ENCODE results near the gene TMTC4.
"Not testable (repeated sequence)": the region's sequence is repeated elsewhere in the genome, so short reads cannot be mapped to it uniquely, and the experiment has no call there.

TMTC4 gene

DNA sequence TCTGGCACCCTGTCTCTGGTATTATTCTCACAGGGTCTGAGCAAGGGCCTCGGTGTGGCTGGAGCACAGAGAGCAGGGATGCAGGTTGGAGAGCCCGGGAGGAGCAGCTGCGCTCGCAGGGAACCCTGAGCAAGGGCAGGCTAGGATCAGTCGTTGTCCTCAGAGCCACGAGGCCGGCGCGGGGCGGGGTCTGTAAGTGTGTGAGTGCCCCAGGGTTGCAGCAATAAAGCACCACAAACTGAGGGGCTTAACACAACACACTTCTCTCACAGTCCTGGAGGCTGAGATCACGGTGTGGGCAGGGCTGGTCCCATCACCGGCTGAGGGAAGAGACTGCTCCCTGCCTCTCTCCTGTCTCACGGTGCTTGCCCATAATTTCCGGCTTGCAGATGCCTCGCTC lies 47.5 kb downstream of the TMTC4 start:
- no peak for DNase-seq (ENCODE audit: low read depth)

DNA sequence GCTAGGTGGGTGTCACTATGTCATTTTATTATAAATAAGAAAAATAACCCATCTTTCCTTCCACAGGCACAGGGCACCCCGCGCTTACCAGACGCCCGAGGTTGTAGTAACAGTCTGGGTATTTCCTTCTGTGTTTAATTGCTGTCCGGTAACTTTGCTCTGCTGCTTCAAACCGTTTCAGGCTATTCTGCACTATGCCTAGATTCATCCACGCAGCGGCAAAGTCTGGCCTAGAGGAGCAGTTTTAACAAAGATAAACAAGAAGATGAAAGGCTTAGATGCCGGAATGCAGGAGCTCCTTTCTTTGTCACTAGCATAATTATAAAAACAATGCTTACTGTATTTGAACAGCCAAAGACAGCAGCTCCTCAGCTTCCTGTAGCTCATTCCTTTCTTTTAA lies 49.1 kb downstream of the TMTC4 start:
- no peak for DNase-seq (ENCODE audit: low read depth)

- no peak for DNase-seq (ENCODE audit: low read depth)
Observed at GRCh38 chr13:100620792-100621191, 53.8 kb downstream of the TMTC4 start.

DNA sequence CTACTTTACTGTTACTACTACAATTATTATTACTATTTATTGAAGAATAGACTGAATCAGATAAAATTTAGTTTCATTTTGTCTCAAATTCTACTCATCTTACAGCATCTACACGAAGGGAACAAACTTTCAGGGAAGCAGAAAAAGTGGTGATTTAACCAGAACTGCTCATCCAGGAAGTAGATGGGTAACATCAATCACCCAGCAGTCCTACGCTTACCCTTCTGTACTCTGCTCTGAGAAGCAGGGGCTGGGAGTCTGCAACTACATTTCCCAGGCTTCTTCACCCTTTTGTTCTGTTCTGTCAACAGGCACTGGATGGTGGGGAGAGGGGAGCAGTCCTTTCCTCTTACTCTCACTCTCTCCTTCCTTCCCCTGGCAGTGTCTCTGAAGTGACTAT lies 54.7 kb downstream of the TMTC4 start:
- DNase-seq (ENCODE audit: low read depth): no peak

- DNase-seq (ENCODE audit: low read depth): not testable (repeated sequence)
Observed at GRCh38 chr13:100618897-100619296, 55.7 kb downstream of the TMTC4 start.

DNA sequence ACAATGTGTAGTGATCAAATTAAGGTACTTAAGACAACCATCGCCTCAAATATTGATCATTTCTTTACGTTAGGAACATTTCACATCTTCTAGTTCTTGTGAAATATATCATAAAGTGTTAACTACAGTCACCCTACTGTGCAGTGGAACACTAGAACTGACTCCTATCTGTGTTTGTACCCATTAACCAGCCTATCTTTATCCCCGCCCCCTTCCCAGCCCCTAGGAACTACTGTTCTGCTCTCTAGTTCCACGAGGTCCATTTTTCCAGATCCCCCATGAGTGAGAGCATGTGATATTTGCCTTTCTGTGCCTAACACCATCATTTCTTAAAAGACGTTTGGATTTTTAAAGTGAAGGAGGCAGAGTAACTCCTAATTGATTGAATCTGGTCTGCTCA lies 61.6 kb downstream of the TMTC4 start:
- DNase-seq (ENCODE audit: low read depth): no peak

GRCh38 chr13:100611678-100612492 lies 62.7 kb downstream of the TMTC4 start:
- no peak for DNase-seq (ENCODE audit: low read depth)

DNA sequence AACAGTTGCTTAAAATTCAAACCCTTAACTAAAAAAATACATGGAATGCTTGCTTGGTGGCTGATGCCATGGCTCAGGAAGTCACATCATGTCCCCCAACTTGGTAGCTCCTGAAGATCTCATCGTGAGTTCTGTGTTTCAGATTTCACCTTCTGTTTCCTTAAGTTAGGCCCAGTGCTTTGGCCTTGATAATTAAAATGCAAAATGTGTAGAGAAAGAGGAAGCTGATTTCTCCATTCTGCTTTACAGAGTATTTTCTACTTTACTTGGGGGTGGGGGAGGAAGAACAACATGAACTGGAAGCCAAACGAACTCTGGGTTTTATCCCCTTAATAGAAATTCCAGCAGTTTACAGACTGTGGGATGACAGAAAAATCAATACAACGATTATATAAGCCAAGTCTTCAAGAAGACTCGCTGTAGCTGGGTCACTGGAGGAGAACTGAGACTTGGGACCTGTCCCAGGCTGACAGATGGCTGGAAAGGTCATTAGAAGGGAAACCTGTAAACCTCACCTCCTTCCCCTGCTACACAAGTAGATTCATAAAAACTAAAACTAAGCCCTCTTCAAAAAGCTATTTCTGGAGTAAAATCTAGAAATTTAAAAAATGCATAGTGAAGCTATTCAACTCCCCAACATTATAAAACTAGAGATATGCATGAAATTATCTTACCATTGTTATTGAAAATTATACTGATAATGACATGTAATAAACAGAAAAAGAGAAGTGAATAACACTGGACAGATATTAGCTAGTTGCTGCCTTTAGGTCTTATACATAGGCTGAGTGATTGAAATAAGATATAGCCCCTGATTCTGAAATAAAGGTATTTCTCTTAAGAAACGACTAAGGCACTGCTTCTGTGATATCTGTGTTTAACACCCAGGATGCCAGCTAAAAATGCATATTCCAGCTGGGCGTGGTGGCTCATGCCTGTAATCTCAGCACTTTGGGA lies 63.9 kb downstream of the TMTC4 start:
- DNase-seq (ENCODE audit: low read depth): no peak

DNA sequence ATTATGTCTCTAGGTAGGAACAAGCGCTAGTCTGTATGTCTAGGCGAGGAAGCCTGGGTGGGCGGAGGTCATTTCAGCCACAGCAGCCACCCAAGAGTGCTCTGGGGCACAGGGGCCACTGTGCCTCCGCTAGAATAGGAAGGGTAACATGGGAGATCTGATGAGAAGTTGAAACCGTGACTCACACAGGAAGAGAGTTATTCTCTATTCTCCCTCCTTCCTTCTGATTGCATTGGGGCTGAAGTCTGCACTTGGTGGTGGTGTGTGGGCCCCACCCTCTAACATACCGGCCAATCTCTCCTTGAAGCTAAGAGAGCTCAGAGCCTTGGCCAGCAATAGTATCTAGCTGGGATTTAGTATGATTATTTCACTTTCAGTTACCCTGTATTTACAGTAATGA lies 65.7 kb downstream of the TMTC4 start:
- no peak for DNase-seq (ENCODE audit: low read depth)

GRCh38 chr13:100608489-100608888 lies 66.1 kb downstream of the TMTC4 start:
- no peak for DNase-seq (ENCODE audit: low read depth)

DNA sequence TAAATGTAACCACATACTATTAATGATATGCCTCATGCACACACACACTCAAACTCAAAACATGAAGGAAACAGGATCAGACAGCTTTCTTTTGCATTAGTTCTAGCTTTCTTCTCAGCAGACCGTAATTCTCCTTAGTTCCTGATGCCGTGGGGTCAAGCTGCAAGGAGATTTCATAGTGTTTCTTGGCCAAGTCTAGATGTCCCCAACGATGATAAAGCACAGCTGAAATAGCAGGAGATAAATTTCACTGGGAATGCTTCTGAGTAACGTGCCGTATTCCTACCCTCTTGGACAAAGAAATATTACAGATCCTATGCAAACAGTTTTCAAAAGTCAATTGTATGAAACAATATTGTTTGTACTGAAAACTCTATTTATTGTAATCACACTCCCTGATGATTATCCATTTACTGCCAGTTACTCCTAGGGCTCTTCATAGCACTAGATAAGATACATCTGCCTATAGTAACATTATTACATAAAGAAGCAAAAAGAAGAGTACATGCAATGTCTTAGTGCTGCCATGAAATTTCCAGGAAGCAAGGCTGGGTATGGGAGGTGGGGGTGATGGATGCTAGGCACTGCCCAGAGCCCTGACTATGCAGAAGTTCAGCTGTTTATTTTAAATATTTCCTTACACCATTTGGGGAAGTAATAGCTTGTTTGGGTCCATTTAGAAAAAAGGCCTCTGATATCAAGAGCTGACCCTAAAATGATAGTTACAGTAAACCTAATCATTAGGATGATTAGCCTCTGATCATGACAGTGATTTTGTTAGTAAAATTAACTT lies 69.5 kb downstream of the TMTC4 start:
- no peak for DNase-seq (ENCODE audit: low read depth)

GRCh38 chr13:100602493-100603111 lies 72.0 kb downstream of the TMTC4 start:
- no peak for DNase-seq (ENCODE audit: low read depth)

GRCh38 chr13:100601716-100602115 lies 72.9 kb downstream of the TMTC4 start:
- DNase-seq (ENCODE audit: low read depth): no peak

DNA sequence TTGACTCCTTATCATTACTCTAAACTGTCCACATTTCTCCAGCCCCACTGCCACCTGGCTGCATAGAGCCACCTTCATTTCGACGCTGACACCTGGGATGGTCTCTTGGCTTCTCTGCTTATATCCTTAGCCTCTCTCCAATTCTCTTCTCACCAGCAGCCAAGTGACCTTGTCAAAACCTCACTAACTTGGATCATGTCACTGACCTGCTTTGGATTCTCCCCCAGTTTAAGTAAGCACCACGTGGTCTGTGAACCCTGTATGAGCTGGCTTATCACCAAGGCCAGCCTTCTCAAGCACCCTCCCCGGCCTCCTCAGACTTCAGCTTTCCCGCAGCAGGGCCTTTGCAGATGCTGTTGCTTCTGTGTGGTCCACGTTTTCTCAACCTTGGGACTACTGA lies 73.7 kb downstream of the TMTC4 start:
- no peak for DNase-seq (ENCODE audit: low read depth)

- DNase-seq (ENCODE audit: low read depth): no peak
Observed at GRCh38 chr13:100600461-100600860, 74.1 kb downstream of the TMTC4 start.

GRCh38 chr13:100597253-100597652 lies 77.3 kb downstream of the TMTC4 start:
- peak; percentile 2 for DNase-seq (ENCODE audit: low read depth)

DNA sequence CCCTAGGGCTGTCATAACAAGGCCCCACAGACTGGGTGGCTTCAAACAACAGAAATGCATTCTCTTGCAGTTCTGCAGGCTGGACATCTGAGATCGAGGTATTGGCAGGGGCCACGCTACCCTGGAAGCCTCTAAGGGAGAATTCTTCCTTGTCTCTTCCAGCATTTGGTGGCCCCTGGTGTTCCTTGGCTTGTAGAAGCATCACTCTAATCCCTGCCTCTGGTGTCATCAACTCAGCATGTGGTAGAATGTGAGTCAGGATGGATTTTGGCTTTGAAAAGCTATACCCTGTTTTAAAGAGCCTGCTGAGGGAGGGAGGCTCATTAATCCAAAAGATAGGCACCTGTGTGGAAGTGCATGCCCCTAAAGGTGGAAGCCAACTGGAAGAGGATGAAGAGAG lies 78.1 kb downstream of the TMTC4 start:
- DNase-seq (ENCODE audit: low read depth): no peak

- no peak for DNase-seq (ENCODE audit: low read depth)
Observed at GRCh38 chr13:100594731-100595130, 79.9 kb downstream of the TMTC4 start.

DNA sequence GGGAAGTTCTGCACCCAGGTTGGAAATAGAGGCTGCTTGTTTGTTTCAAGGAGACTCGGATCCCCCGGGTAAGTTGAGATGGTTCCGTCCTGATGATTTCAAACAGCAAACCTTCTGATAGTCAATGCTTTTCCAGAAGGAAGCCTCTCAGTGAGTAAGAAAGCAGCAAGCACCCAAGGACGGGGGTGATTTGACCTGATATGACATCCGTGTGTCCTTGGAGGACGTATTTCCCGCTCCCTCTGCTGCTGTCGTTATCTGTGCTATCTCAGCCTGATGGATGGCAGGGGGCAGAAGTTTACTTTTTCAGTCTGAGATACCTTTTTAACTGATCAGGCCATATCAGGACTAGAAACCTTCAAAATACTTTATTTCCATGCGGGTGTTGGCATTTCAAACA lies 80.3 kb downstream of the TMTC4 start:
- no peak for DNase-seq (ENCODE audit: low read depth)

DNA sequence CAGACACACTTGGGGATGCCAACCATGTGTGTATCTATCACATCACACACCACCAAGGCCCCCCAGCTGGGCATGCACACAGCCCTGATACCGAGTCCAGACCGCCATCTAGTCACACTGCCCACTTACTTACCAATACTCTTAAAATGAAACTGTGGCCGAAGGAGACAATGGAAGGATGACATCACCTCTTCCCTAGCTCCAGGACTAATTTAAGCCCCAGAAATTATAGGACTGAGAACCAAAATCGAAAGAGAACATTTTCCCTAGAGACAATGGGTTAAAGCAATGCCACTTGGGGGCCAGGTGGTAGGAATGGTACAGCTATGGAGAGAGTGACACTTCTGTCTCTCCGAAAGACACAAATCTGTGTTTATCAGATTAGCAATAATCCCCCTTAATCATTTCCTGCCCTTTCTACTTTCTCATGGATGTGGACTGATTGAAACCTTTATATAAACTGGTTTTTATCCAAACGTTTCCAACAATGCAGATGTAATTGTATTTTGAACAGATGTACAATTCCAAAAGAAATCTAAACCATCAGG lies 85.3 kb downstream of the TMTC4 start:
- DNase-seq (ENCODE audit: low read depth): no peak

GRCh38 chr13:100588331-100589177 lies 86.0 kb downstream of the TMTC4 start, which contains the start of gene GGACT:
TSS of gene GGACT (minus strand) at chr13:100588789. CDS start at chr13:100532591, 56,198 bp downstream.
- peak; percentile 45 for DNase-seq (ENCODE audit: low read depth)
